ENCODE data around the gene TAF11L3. TPM values are rescaled to one million over a fixed set of nuclear protein-coding genes. Genes with fewer than 3 reads are reported as not detected.
"Not testable (repeated sequence)": the region's sequence is repeated elsewhere in the genome, so short reads cannot be mapped to it uniquely, and the experiment has no call there.

The TAF11L3 gene
- total RNA-seq (2012; rRNA removed) = not detected in 2 replicates

GRCh38 chr5:17518067-17518466, at the start of gene TAF11L3:
Gene TAF11L3, plus strand, starts transcription at chr5:17518367.
- H3K27me3 ChIP-seq (ENCODE audit: control insufficient read depth, insufficient read depth, low read length); H3K4me2 ChIP-seq (ENCODE audit: low read length); H3K4me1 ChIP-seq (ENCODE audit: control insufficient read depth, insufficient read depth, low read length); H3K9me3 ChIP-seq (replicated peaks; ENCODE audit: low read length); H3K36me3 ChIP-seq (ENCODE audit: insufficient read depth, low read length); H3K9ac ChIP-seq (ENCODE audit: low read depth, low read length); H3K4me3 ChIP-seq (ENCODE audit: low read length): not testable (repeated sequence)

- Histone ChIP-seq H3K4me1 (ENCODE audit: control insufficient read depth, insufficient read depth, low read length) (no peaks in the 10 kb centered on the region), H3K4me2 (ENCODE audit: low read length) (no peak overlapping the region), H3K27me3 (ENCODE audit: control insufficient read depth, insufficient read depth, low read length) (no peaks in the 10 kb centered on the region), H3K9ac (ENCODE audit: low read depth, low read length) (no peak overlapping the region), H3K36me3 (ENCODE audit: insufficient read depth, low read length) (no peaks in the 10 kb centered on the region), H3K9me3 (replicated peaks; ENCODE audit: low read length) (no peaks in the 10 kb centered on the region), H3K4me3 (ENCODE audit: low read length) (no peak overlapping the region)
Measured at GRCh38 chr5:17470064-17470463, 48.1 kb upstream of the TAF11L3 start.

GRCh38 chr5:17475064-17475463, 43.1 kb upstream of the TAF11L3 start:
- not testable (repeated sequence) for H3K27me3 ChIP-seq (ENCODE audit: control insufficient read depth, insufficient read depth, low read length); H3K9me3 ChIP-seq (replicated peaks; ENCODE audit: low read length); H3K4me3 ChIP-seq (ENCODE audit: low read length); H3K36me3 ChIP-seq (ENCODE audit: insufficient read depth, low read length); H3K9ac ChIP-seq (ENCODE audit: low read depth, low read length); H3K4me1 ChIP-seq (ENCODE audit: control insufficient read depth, insufficient read depth, low read length); H3K4me2 ChIP-seq (ENCODE audit: low read length)

GRCh38 chr5:17477043-17477442, 41.1 kb upstream of the TAF11L3 start:
- H3K4me2 ChIP-seq (ENCODE audit: low read length) = no peak overlapping the region
- H3K4me1 ChIP-seq (ENCODE audit: control insufficient read depth, insufficient read depth, low read length) = no peaks in the 10 kb centered on the region
- no peaks in the 10 kb centered on the region for H3K36me3 ChIP-seq (ENCODE audit: insufficient read depth, low read length)
- H3K27me3 ChIP-seq (ENCODE audit: control insufficient read depth, insufficient read depth, low read length) = no peaks in the 10 kb centered on the region
- no peak overlapping the region for H3K4me3 ChIP-seq (ENCODE audit: low read length)
- H3K9ac ChIP-seq (ENCODE audit: low read depth, low read length) = no peak overlapping the region
- H3K9me3 ChIP-seq (replicated peaks; ENCODE audit: low read length) = no peaks in the 10 kb centered on the region

GRCh38 chr5:17477573-17478265, 40.4 kb upstream of the TAF11L3 start:
- Histone ChIP-seq H3K36me3 (ENCODE audit: insufficient read depth, low read length) (no peaks in the 10 kb centered on the region), H3K4me3 (ENCODE audit: low read length) (no peak overlapping the region), H3K4me2 (ENCODE audit: low read length) (no peak overlapping the region), H3K9ac (ENCODE audit: low read depth, low read length) (no peak overlapping the region), H3K4me1 (ENCODE audit: control insufficient read depth, insufficient read depth, low read length) (no peaks in the 10 kb centered on the region), H3K27me3 (ENCODE audit: control insufficient read depth, insufficient read depth, low read length) (no peaks in the 10 kb centered on the region), H3K9me3 (replicated peaks; ENCODE audit: low read length) (no peaks in the 10 kb centered on the region)

- H3K4me3 ChIP-seq (ENCODE audit: low read length) = no peak overlapping the region
- no peaks in the 10 kb centered on the region for H3K36me3 ChIP-seq (ENCODE audit: insufficient read depth, low read length)
- no peak overlapping the region for H3K4me2 ChIP-seq (ENCODE audit: low read length)
Measured at GRCh38 chr5:17481378-17481777, 36.8 kb upstream of the TAF11L3 start.

GRCh38 chr5:17482790-17483189, 35.4 kb upstream of the TAF11L3 start:
- Histone ChIP-seq H3K27me3 (ENCODE audit: control insufficient read depth, insufficient read depth, low read length) (no peaks in the 10 kb centered on the region), H3K4me1 (ENCODE audit: control insufficient read depth, insufficient read depth, low read length) (no peaks in the 10 kb centered on the region), H3K4me2 (ENCODE audit: low read length) (no peak overlapping the region), H3K4me3 (ENCODE audit: low read length) (no peak overlapping the region), H3K36me3 (ENCODE audit: insufficient read depth, low read length) (no peaks in the 10 kb centered on the region), H3K9ac (ENCODE audit: low read depth, low read length) (no peak overlapping the region), H3K9me3 (replicated peaks; ENCODE audit: low read length) (no peaks in the 10 kb centered on the region)

More at GRCh38 chr5:17481378-17481777, 36.8 kb upstream of the TAF11L3 start:
- Histone ChIP-seq H3K4me1 (ENCODE audit: control insufficient read depth, insufficient read depth, low read length) (no peaks in the 10 kb centered on the region), H3K27me3 (ENCODE audit: control insufficient read depth, insufficient read depth, low read length) (no peaks in the 10 kb centered on the region), H3K9me3 (replicated peaks; ENCODE audit: low read length) (no peaks in the 10 kb centered on the region), H3K9ac (ENCODE audit: low read depth, low read length) (no peak overlapping the region)

- H3K27me3 ChIP-seq (ENCODE audit: control insufficient read depth, insufficient read depth, low read length); H3K9ac ChIP-seq (ENCODE audit: low read depth, low read length); H3K4me2 ChIP-seq (ENCODE audit: low read length); H3K9me3 ChIP-seq (replicated peaks; ENCODE audit: low read length); H3K36me3 ChIP-seq (ENCODE audit: insufficient read depth, low read length); H3K4me1 ChIP-seq (ENCODE audit: control insufficient read depth, insufficient read depth, low read length); H3K4me3 ChIP-seq (ENCODE audit: low read length): not testable (repeated sequence)
Measured at GRCh38 chr5:17486464-17487173, 31.5 kb upstream of the TAF11L3 start.

GRCh38 chr5:17487174-17487512, 31.0 kb upstream of the TAF11L3 start:
- no peaks in the 10 kb centered on the region for H3K36me3 ChIP-seq (ENCODE audit: insufficient read depth, low read length)
- no peak overlapping the region for H3K4me2 ChIP-seq (ENCODE audit: low read length)
- H3K4me3 ChIP-seq (ENCODE audit: low read length) = no peak overlapping the region
- H3K27me3 ChIP-seq (ENCODE audit: control insufficient read depth, insufficient read depth, low read length) = no peaks in the 10 kb centered on the region
- no peak overlapping the region for H3K9ac ChIP-seq (ENCODE audit: low read depth, low read length)
- H3K9me3 ChIP-seq (replicated peaks; ENCODE audit: low read length) = no peaks in the 10 kb centered on the region
- H3K4me1 ChIP-seq (ENCODE audit: control insufficient read depth, insufficient read depth, low read length) = no peaks in the 10 kb centered on the region

- not testable (repeated sequence) for H3K9me3 ChIP-seq (replicated peaks; ENCODE audit: low read length); H3K4me3 ChIP-seq (ENCODE audit: low read length); H3K9ac ChIP-seq (ENCODE audit: low read depth, low read length); H3K4me2 ChIP-seq (ENCODE audit: low read length); H3K27me3 ChIP-seq (ENCODE audit: control insufficient read depth, insufficient read depth, low read length); H3K4me1 ChIP-seq (ENCODE audit: control insufficient read depth, insufficient read depth, low read length); H3K36me3 ChIP-seq (ENCODE audit: insufficient read depth, low read length)
Measured at GRCh38 chr5:17491257-17491656, 26.9 kb upstream of the TAF11L3 start.

- Histone ChIP-seq H3K9ac (ENCODE audit: low read depth, low read length) (no peak overlapping the region), H3K4me1 (ENCODE audit: control insufficient read depth, insufficient read depth, low read length) (no peaks in the 10 kb centered on the region), H3K36me3 (ENCODE audit: insufficient read depth, low read length) (no peaks in the 10 kb centered on the region), H3K4me2 (ENCODE audit: low read length) (no peak overlapping the region), H3K9me3 (replicated peaks; ENCODE audit: low read length) (no peaks in the 10 kb centered on the region), H3K27me3 (ENCODE audit: control insufficient read depth, insufficient read depth, low read length) (no peaks in the 10 kb centered on the region), H3K4me3 (ENCODE audit: low read length) (no peak overlapping the region)
Measured at GRCh38 chr5:17492770-17493169, 25.4 kb upstream of the TAF11L3 start.

- Histone ChIP-seq H3K4me3 (ENCODE audit: low read length) (no peak overlapping the region), H3K9me3 (replicated peaks; ENCODE audit: low read length) (no peaks in the 10 kb centered on the region), H3K4me1 (ENCODE audit: control insufficient read depth, insufficient read depth, low read length) (no peaks in the 10 kb centered on the region), H3K4me2 (ENCODE audit: low read length) (no peak overlapping the region), H3K9ac (ENCODE audit: low read depth, low read length) (no peak overlapping the region), H3K27me3 (ENCODE audit: control insufficient read depth, insufficient read depth, low read length) (no peaks in the 10 kb centered on the region), H3K36me3 (ENCODE audit: insufficient read depth, low read length) (no peaks in the 10 kb centered on the region)
Measured at GRCh38 chr5:17497446-17497845, 20.7 kb upstream of the TAF11L3 start.

Measured in skeletal muscle satellite cell (primary cell).